K562 (cell line): ENCODE results near the gene SLC7A6OS. TPM values are rescaled to one million over a fixed set of nuclear protein-coding genes. Genes with fewer than 3 reads are reported as not detected.

ENCODE experiments used
- ATAC-seq: fragments of 200-7000 bp; cut with Tn5 transposase; 3 replicates; pipeline ENCODE4 v1.9.1; 2020; ENCODE audit warnings: moderate library complexity
- BruUV-seq: library from RNA; stranded (reverse); fragments of 400-500 nt; replicated peaks from 2 replicates; lab custom pipeline; 2021; lab: Mats Ljungman, UMichigan
- CTCF ChIA-PET: fragments of 300-600 bp; formaldehyde crosslinking; extraction: SDS; loops from one replicate; lab custom pipeline; 2021; ENCODE audit warnings: low intra/inter-chr PET ratio; lab: Yijun Ruan, JAX
- POLR2A ChIA-PET: fragments of 300-600, 350-650 bp; sonication (Branson Sonifier 250); formaldehyde crosslinking; extraction: SDS; loops from one replicate; lab custom pipeline; 2021; ENCODE audit warnings: antibody characterized with exemption, inconsistent platforms; lab: Yijun Ruan, JAX
- DNase-seq, 4 experiments: peaks; one replicate each; pipeline versions ENCODE4 v3.0.0 to v3.0.0-alpha.2; 2011 to 2018; ENCODE audit warnings: low spot score in 3 of 4, mixed read lengths in 3 of 4; ENCODE audit errors: extremely low read depth in 1 of 4
- FAIRE-seq: peaks from 2 replicates; lab custom pipeline; 2011; peaks lifted over from hg19 to GRCh38; lab: Jason Lieb, UNC
- H2AFZ ChIP-seq: 2 replicates; pipeline ENCODE4 v1.6.0; 2011; ENCODE audit warnings: low read depth, low read length, control low read depth, inconsistent platforms
- H3K27ac ChIP-seq: fragments of 200-600 bp; 3 replicates; pipeline ENCODE4 v1.8.0; 2011; ENCODE audit warnings: low read depth, mild to moderate bottlenecking, control low read depth, inconsistent platforms, low read length, moderate library complexity, mixed read lengths; ENCODE audit errors: extremely low read depth
- H3K27me3 ChIP-seq, 2 experiments: fragments of 300-600 bp in 1 of 2; 2 replicates in 1 of 2; 3 replicates in 1 of 2; pipeline versions ENCODE4 v1.6.0 to v1.8.0; 2011; ENCODE audit warnings: inconsistent platforms in 2 of 2, low read length in 2 of 2, mild to moderate bottlenecking in 1 of 2, mixed read lengths in 1 of 2, moderate library complexity in 1 of 2; ENCODE audit not compliant: control insufficient read depth in 2 of 2, insufficient read depth in 2 of 2
- H3K36me3 ChIP-seq: fragments of 300-600 bp; 3 replicates; pipeline ENCODE4 v1.8.0; 2011; ENCODE audit warnings: mild to moderate bottlenecking, low read length, inconsistent platforms; ENCODE audit not compliant: control insufficient read depth, insufficient read depth
- H3K4me1 ChIP-seq, 2 experiments: fragments of 200-600 bp in 1 of 2; replicated peaks in 1 of 2; 2 replicates in 1 of 2; 3 replicates in 1 of 2; pipeline versions ENCODE4 v1.5.1 to v1.8.0; 2011; ENCODE audit warnings: inconsistent platforms in 2 of 2, low read length in 2 of 2, mild to moderate bottlenecking in 1 of 2, mixed read lengths in 1 of 2, moderate library complexity in 1 of 2; ENCODE audit not compliant: control insufficient read depth in 2 of 2, insufficient read depth in 2 of 2
- H3K4me2 ChIP-seq: 2 replicates; pipeline ENCODE4 v1.6.1; 2011; ENCODE audit warnings: low read length, control low read depth, inconsistent platforms, mixed read lengths; ENCODE audit not compliant: insufficient read depth
- H3K4me3 ChIP-seq: fragments of 200-600 bp; sonication (generic), shearing (Covaris generic); 2 replicates; pipeline ENCODE4 v1.5.1; 2016; ENCODE audit warnings: control low read depth, inconsistent platforms
- H3K79me2 ChIP-seq: fragments of 200-600 bp; 3 replicates; pipeline ENCODE4 v1.8.0; 2011; ENCODE audit warnings: low read length, inconsistent platforms; ENCODE audit not compliant: control insufficient read depth, insufficient read depth
- H3K9ac ChIP-seq, 2 experiments: 2 replicates each; pipeline versions ENCODE4 v1.6.0 to v1.6.1; 2011; ENCODE audit warnings: low read depth in 2 of 2, low read length in 2 of 2, control low read depth in 1 of 2, inconsistent platforms in 1 of 2, mild to moderate bottlenecking in 1 of 2, mixed read lengths in 1 of 2; ENCODE audit not compliant: insufficient read depth in 1 of 2
- H3K9me1 ChIP-seq: one replicate; pipeline ENCODE4 v1.6.0; 2011; ENCODE audit warnings: inconsistent platforms, mild to moderate bottlenecking, low read length, moderate library complexity; ENCODE audit not compliant: control insufficient read depth, insufficient read depth
- H3K9me3 ChIP-seq: replicated peaks from 2 replicates; pipeline ENCODE4 v1.5.1; 2011; ENCODE audit warnings: low read depth, low read length, inconsistent platforms; ENCODE audit not compliant: control insufficient read depth, insufficient read depth
- H4K20me1 ChIP-seq: replicated peaks from 2 replicates; pipeline ENCODE4 v1.6.1; 2011; ENCODE audit warnings: low read length, inconsistent platforms, mixed read lengths; ENCODE audit not compliant: control insufficient read depth, insufficient read depth
- FOSL1 ChIP-seq: fragments of 200-800 bp; sonication (Bioruptor generic); conservative IDR thresholded peaks from 2 replicates; pipeline ENCODE4 v1.6.1; 2016; ENCODE audit warnings: missing genetic modification characterization, missing compliant biosample characterization
- RAD51 ChIP-seq: fragments of 450-650 bp; IDR thresholded peaks from 2 replicates; pipeline ENCODE4 v1.7.1; 2016; ENCODE audit warnings: low read depth, mild to moderate bottlenecking, borderline replicate concordance
- ZNF121 ChIP-seq: sonication (generic); formaldehyde crosslinking; conservative IDR thresholded peaks from 2 replicates; pipeline ENCODE4 v1.8.0; 2022; ENCODE audit warnings: missing genetic modification reagents
- WGBS: fragments of 100-300 bp; shearing (Covaris generic); methylation state at CpG from one replicate; pipeline ENCODE4 v1.1.6; 2016; ENCODE audit warnings: low coverage, mixed read lengths; ENCODE audit not compliant: insufficient coverage; ENCODE audit errors: missing lambda C conversion rate; 5-methylcytosine and 5-hydroxymethylcytosine counted together
- in situ Hi-C: fragments of 300-500 bp; cut with MboI; formaldehyde crosslinking; loops from 4 replicates; pipeline ENCODE4 v1.15.0; 2018; ENCODE audit warnings: inconsistent platforms, mixed read lengths
- intact Hi-C: fragments of 100-400 bp; cut with micrococcal nuclease; formaldehyde crosslinking; loops from 2 replicates; pipeline ENCODE4 v1.14.2; 2022
- polyA plus RNA-seq, 8 experiments: library from polyadenylated mRNA; depleted of rRNA in 4 of 8; stranded (reverse) in 5 of 8; unstranded in 3 of 8; fragments of >200 nt; fragmentation: Nextera tagmentation in 2 of 8; fragmentation: Illumina TruSeq in 1 of 8; extraction: Ambion mirVana in 2 of 8; extraction: Trizol in 1 of 8; gene quantifications; 2 replicates each; pipeline versions ENCODE4 v1.2.1 to v1.2.3, GENCODE V29; 2011 to 2014; ENCODE audit warnings: inconsistent platforms in 1 of 8, missing spikeins in 1 of 8
- total RNA-seq, 7 experiments: library from RNA; depleted of rRNA in 6 of 7; stranded (reverse); fragments of >200 nt in 6 of 7; fragmentation: Illumina TruSeq in 2 of 7; extraction: Trizol in 2 of 7; gene quantifications; 2 replicates each; pipeline versions ENCODE4 v1.2.1 to v1.2.3, GENCODE V29; 2011 to 2021; ENCODE audit warnings: low replicate concordance in 1 of 7
- TF ChIP-seq, protein P1 (sequence below): fragments of 250-450 bp; sonication (Bioruptor Pico); IDR thresholded peaks from 2 replicates; pipeline ENCODE4 v1.8.0; 2021; ENCODE audit warnings: moderate library complexity, mild to moderate bottlenecking, inconsistent platforms

SLC7A6OS gene
- total and polyA plus RNA-seq, 9 of the 15 experiments (the other 6 are each of a cell fraction or from before 2014, with no cell fraction given) = 2.7 to 23.6 (median 17.2) TPM

DNA sequence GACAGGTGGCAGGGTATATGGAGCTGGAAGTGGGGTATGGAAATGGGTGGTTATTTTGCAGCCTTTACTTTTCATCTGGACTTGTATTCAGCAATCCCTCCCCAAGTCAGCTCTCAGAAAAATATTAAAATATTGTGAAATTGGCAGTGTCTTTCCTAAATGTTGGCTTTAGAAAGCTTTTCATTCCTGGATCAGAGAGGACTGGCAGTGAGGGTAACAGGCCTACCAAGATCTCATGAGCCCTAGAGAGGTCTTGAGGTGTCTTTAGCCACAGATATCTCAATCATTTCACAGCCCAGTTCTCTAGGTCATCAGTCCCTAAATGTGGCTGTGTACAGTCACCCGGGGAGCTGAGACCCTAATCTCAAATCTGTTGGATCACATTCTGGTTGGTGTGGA is 22.5 kb downstream of the SLC7A6OS start (continued):
- TF ChIP-seq, protein P1, sequence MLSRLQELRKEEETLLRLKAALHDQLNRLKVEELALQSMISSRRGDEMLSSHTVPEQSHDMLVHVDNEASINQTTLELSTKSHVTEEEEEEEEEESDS (CRISPR knock-in tag) = no peak

DNA sequence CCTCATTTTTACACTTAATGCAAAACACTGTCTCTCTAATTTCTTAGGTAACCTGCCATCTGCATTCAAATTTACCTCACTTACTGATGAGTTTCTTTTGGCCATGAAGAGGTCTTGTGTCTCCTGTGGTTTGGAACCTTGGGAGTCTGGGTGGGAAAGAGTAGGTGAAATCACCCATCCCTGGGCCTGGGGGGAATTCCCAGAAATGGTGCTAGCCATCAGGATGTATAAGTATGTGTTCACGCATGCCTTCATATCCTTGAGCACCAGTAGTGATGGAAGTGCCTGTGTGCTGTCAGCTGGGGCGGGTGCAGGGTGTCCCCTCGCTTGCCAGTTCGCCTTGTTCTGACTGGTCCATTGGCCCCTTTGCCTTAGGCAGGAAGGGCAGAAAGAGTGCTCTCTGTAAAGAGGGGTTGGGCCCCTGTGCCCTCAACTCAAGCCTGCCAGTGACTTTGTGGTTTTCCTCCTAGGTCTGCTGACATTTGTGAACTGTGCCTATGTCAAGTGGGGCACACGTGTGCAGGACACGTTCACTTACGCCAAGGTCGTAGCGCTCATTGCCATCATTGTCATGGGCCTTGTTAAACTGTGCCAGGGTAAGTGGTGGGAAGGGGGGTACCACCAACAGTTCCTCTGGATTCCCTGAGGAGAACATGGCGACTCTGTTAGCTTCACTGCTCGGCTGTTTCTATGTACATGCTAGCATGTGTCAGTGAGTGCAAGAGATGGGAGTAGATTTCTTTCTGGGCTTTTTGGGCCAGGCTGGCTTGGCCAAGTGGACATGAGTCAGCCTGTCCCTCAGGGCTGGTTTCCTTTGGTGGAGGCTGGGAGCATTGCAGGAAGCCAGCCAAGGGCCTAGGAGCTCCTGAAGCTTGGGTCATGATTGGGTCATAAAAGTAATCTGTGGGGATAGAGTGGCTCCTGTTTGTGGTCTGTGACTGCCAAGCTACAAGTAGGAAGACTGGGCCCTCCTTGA is 23.2 kb downstream of the SLC7A6OS start:
- ATAC-seq (0 out of 3 replicates have a peak, but pooled peaks have one; percentile 8), DNase-seq (peak in 1 of 4 experiments; percentile 36), FAIRE-seq (no peak)
- H3K9ac ChIP-seq = peak overlapping the region in 1 of 2 experiments; percentile 28; a peak in 1 of 4 replicates
- peaks cover 32% of the 10 kb centered on the region for H3K79me2 ChIP-seq
- H3K27me3 ChIP-seq = no peaks in the 10 kb centered on the region
- peak overlapping the region; percentile 16; the same call in 1 of the 3 replicates for H3K27ac ChIP-seq
- intact Hi-C loops = no loop called here
- no peak overlapping the region for H3K4me2 ChIP-seq
- WGBS = 89% methylated on average over 11 of the region's 11 CpGs
- H4K20me1 ChIP-seq = peaks cover 7% of the 10 kb centered on the region; the same call in 1 of the 2 replicates
- CTCF ChIA-PET = no interaction called here
- H3K9me1 ChIP-seq = no peaks in the 10 kb centered on the region
- H3K4me1 ChIP-seq = peaks cover 14 to 37% of the 10 kb centered on the region in 2 experiments
- peak; percentile 47; the same call in 1 of the 2 replicates for TF ChIP-seq FOSL1
- TF ChIP-seq RAD51 = no peak
- 0 out of 2 replicates have a peak, but pooled peaks have one; percentile 7 for TF ChIP-seq ZNF121 (CRISPR knock-in tag)
- TF ChIP-seq, all 486 proteins: peak for 2
- no peak overlapping the region for H3K4me3 ChIP-seq
- in situ Hi-C loops = no loop called here
- peaks cover 78% of the 10 kb centered on the region for H3K36me3 ChIP-seq
- no TSS peak for BruUV-seq
- no peak overlapping the region for H2AFZ ChIP-seq
- H3K9me3 ChIP-seq = no peaks in the 10 kb centered on the region
- POLR2A ChIA-PET = interaction anchor here (0.6 to 3.0 kb wide), 8 partner anchors 8 to 46 kb away, joined by 3 to 27 read pairs (median 5); partner anchors contain the start of gene SLC7A6
